GM10248 (cell line): ENCODE data around the gene PFKFB2.

Source experiments
- CTCF ChIA-PET: fragments of 300-600 bp; sonication (Branson Sonifier 250); formaldehyde crosslinking; extraction: SDS; loops from one replicate; lab custom pipeline; 2021; ENCODE audit warnings: antibody characterized with exemption; lab: Yijun Ruan, JAX
- POLR2A ChIA-PET: fragments of 350-650 bp; sonication (Branson Sonifier 250); formaldehyde crosslinking; extraction: SDS; loops from one replicate; lab custom pipeline; 2020; ENCODE audit warnings: antibody characterized with exemption; lab: Yijun Ruan, JAX
- DNase-seq: peaks from one replicate; pipeline ENCODE4 v3.0.0; 2012; ENCODE audit errors: extremely low spot score
- TF ChIP-seq, protein P1 (sequence below): IDR thresholded peaks from 2 replicates; pipeline ENCODE4 v1.5.1; 2012; ENCODE audit warnings: mild to moderate bottlenecking, low read depth; ENCODE audit errors: extremely low read depth, missing control alignments, control extremely low read depth

PFKFB2 gene

DNA sequence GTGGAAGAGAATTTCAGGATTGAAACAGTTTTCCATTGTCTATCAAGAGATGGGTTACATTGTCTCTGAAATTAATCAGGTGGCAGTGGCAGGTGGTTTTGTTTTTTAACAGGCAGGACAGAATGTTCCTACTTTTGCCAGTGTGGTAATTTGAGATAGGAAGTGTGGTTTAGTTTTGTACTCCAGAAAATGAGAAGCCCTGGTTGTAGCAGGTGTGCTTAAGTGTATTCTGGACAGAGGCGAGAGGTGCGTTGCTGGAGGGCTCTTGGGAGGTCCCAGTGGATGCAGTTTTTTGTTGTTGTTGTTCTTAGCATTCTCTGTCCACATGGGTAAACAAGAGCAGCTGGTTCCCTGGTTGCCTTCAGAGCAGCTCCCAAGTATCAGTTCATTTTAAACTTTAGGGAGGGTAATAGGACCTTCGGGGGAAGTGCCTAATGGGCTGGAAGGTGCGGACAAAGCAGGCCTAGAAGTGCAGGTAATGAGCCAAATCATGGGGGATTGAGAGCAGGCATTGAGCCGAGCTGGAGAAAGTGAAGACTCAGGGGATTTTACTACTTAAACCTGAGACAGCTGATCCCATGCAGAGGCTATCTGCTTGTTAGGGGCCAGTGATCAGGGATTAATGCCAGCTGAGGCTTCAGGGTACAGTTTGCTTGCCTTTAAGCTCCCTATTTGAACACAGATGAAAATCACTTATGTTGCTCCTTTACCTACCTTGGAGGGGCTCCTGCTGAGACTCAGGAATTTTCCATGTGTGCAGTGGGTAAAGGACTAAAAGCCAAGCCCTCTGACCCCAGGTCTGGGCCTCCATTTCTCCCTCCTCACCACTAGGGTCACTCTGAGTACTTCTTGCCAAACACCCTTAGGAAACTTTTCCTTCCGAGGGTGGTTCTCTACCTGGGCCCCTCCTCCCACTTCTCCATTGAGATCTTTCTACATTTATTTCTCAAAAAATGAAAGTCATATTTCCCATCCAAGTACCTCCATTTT lies 6.1 kb downstream of the PFKFB2 start:
- ChIA-PET POLR2A (no interaction called here), CTCF (interaction anchor here (1.6 to 5.2 kb wide), 3 partner anchors 10 to 20 kb away, joined by 8 to 29 read pairs (median 13); no protein-coding TSS in a partner anchor)
- TF ChIP-seq, protein P1, sequence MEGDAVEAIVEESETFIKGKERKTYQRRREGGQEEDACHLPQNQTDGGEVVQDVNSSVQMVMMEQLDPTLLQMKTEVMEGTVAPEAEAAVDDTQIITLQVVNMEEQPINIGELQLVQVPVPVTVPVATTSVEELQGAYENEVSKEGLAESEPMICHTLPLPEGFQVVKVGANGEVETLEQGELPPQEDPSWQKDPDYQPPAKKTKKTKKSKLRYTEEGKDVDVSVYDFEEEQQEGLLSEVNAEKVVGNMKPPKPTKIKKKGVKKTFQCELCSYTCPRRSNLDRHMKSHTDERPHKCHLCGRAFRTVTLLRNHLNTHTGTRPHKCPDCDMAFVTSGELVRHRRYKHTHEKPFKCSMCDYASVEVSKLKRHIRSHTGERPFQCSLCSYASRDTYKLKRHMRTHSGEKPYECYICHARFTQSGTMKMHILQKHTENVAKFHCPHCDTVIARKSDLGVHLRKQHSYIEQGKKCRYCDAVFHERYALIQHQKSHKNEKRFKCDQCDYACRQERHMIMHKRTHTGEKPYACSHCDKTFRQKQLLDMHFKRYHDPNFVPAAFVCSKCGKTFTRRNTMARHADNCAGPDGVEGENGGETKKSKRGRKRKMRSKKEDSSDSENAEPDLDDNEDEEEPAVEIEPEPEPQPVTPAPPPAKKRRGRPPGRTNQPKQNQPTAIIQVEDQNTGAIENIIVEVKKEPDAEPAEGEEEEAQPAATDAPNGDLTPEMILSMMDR = no peak
- no peak for DNase-seq

GRCh38 chr1:207059881-207060280 lies 6.8 kb downstream of the PFKFB2 start:
- ChIA-PET POLR2A (no interaction called here), CTCF (interaction anchor here (1.6 to 5.2 kb wide), 4 partner anchors 11 to 24 kb away, joined by 7 to 29 read pairs (median 10); no protein-coding TSS in a partner anchor)
- TF ChIP-seq, protein P1 = no peak
- no peak for DNase-seq

DNA sequence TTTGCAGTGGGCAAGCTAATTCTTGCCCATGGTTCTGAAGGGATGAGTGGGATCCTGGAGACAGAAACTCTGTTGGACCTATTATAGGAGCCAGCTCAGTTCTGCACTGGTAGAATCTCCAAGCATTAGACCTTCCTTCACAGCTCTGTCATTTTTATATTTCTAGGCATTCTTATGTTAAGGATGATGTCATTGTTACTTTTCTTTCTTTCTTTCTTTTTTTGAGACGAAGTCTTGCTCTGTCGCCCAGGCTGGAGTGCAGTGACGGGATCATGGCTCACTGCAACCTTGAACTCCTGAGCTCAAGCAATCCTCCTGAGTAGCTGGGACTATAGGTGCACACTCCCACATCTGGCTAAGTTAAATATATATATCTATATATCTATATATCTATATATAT lies 7.5 kb downstream of the PFKFB2 start:
- TF ChIP-seq, protein P1 = no peak
- POLR2A ChIA-PET = no interaction called here
- no peak for DNase-seq
- CTCF ChIA-PET = interaction anchor here (0.8 to 5.2 kb wide), 4 partner anchors 12 to 439 kb away, joined by 3 to 29 read pairs (median 6); no protein-coding TSS in a partner anchor

DNA sequence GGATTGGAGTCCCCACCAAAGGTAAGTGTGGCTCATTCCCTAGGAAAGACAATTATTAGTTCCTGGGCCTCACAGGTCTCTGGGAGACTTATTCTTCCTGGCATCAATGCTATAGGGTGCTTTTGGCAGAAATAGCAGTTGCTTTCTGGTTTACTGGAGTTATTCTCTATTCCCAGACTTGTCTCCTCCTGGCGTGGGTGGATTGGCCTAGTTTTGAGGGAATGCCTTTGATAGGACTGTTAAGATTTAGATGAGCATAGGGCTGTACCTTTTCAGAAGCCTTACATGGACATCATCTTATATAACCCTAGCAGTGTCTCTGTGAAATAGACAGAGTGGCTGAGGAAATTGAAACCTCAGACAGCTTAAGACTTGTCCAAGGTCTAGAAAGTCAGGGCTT lies 9.0 kb downstream of the PFKFB2 start:
- no peak for DNase-seq
- ChIA-PET CTCF (interaction anchor here (1.0 to 5.2 kb wide), 3 partner anchors 13 to 22 kb away, joined by 4 to 29 read pairs (median 7); no protein-coding TSS in a partner anchor), POLR2A (no interaction called here)
- TF ChIP-seq, protein P1 = no peak

GRCh38 chr1:207063014-207063413 lies 9.9 kb downstream of the PFKFB2 start:
- POLR2A ChIA-PET = no interaction called here

GRCh38 chr1:207064561-207064960 lies 11.5 kb downstream of the PFKFB2 start:
- POLR2A ChIA-PET = no interaction called here
- no peak for DNase-seq
- CTCF ChIA-PET = no interaction called here
- TF ChIP-seq, protein P1 = no peak

More at GRCh38 chr1:207063014-207063413, 9.9 kb downstream of the PFKFB2 start:
- DNase-seq = no peak
- TF ChIP-seq, protein P1 = no peak
- CTCF ChIA-PET = interaction anchor here (1.0 to 5.2 kb wide), 3 partner anchors 10 to 16 kb away, joined by 3 to 29 read pairs (median 4); no protein-coding TSS in a partner anchor
